MM.1S (cell line): Measurements from ENCODE around the gene MAPK9.

Experiments used
- DNase-seq: peaks from one replicate; pipeline ENCODE4 v3.0.0-alpha.2; 2015
- H2AFZ ChIP-seq: fragments of 300-600 bp; sonication (generic); 2 replicates; pipeline ENCODE4 v1.6.0; 2016; ENCODE audit warnings: antibody characterized with exemption, low read length
- H3F3A ChIP-seq: fragments of 300-600 bp; sonication (generic); 2 replicates; pipeline ENCODE4 v1.6.1; 2016; ENCODE audit warnings: mild to moderate bottlenecking, antibody characterized with exemption, low read length, moderate library complexity, mixed read lengths; ENCODE audit not compliant: insufficient read depth
- H3K27ac ChIP-seq: fragments of 300-600 bp; sonication (generic); 2 replicates; pipeline ENCODE4 v1.5.1; 2016; ENCODE audit warnings: mild to moderate bottlenecking, low read length
- H3K27me3 ChIP-seq: fragments of 300-600 bp; sonication (generic); replicated peaks from 2 replicates; pipeline ENCODE4 v1.6.0; 2016; ENCODE audit warnings: low read length; ENCODE audit not compliant: insufficient read depth
- H3K36me3 ChIP-seq: fragments of 300-600 bp; sonication (generic); replicated peaks from 2 replicates; pipeline ENCODE4 v1.6.1; 2016; ENCODE audit warnings: mild to moderate bottlenecking, low read length, mixed read lengths; ENCODE audit not compliant: insufficient read depth
- H3K4me1 ChIP-seq: fragments of 300-600 bp; sonication (generic); 2 replicates; pipeline ENCODE4 v1.6.1; 2016; ENCODE audit warnings: low read length, mixed read lengths
- H3K4me2 ChIP-seq: fragments of 300-600 bp; sonication (generic); 2 replicates; pipeline ENCODE4 v1.6.0; 2016; ENCODE audit warnings: low read depth, low read length
- H3K4me3 ChIP-seq: fragments of 300-600 bp; sonication (generic); 2 replicates; pipeline ENCODE4 v1.5.1; 2016; ENCODE audit warnings: low read length, mixed read lengths
- H3K79me2 ChIP-seq: fragments of 300-600 bp; sonication (generic); 2 replicates; pipeline ENCODE4 v1.6.1; 2016; ENCODE audit warnings: mixed run types, low read length, mixed read lengths
- H3K9ac ChIP-seq: fragments of 300-600 bp; sonication (generic); 2 replicates; pipeline ENCODE4 v1.6.1; 2016; ENCODE audit warnings: low read length, mixed read lengths
- H3K9me2 ChIP-seq: fragments of 300-600 bp; sonication (generic); replicated peaks from 2 replicates; pipeline ENCODE4 v1.6.1; 2016; ENCODE audit warnings: mild to moderate bottlenecking, low read length, mixed read lengths; ENCODE audit not compliant: insufficient read depth
- H3K9me3 ChIP-seq: fragments of 300-600 bp; sonication (generic); replicated peaks from 2 replicates; pipeline ENCODE4 v1.6.1; 2016; ENCODE audit warnings: mild to moderate bottlenecking, low read length, mixed read lengths; ENCODE audit not compliant: insufficient read depth
- H4K20me1 ChIP-seq: fragments of 300-600 bp; sonication (generic); 2 replicates; pipeline ENCODE4 v1.6.1; 2016; ENCODE audit warnings: mild to moderate bottlenecking, low read length, moderate library complexity, mixed read lengths; ENCODE audit not compliant: insufficient read depth
- CTCF ChIP-seq: fragments of 300-600 bp; sonication (generic); IDR thresholded peaks from 2 replicates; pipeline ENCODE4 v1.5.1; 2016; ENCODE audit warnings: antibody characterized with exemption, low read length, mixed read lengths
- EZH2 ChIP-seq: fragments of 300-600 bp; sonication (generic); optimal IDR thresholded peaks from 2 replicates; pipeline ENCODE3; 2017; ENCODE audit warnings: low read depth, mild to moderate bottlenecking, antibody characterized with exemption, low read length, mixed read lengths
- EZH2phosphoT487 ChIP-seq: fragments of 300-600 bp; sonication (generic); IDR thresholded peaks from 2 replicates; pipeline ENCODE4 v1.6.1; 2018; ENCODE audit warnings: antibody characterized with exemption, low read length

MAPK9 gene

DNA sequence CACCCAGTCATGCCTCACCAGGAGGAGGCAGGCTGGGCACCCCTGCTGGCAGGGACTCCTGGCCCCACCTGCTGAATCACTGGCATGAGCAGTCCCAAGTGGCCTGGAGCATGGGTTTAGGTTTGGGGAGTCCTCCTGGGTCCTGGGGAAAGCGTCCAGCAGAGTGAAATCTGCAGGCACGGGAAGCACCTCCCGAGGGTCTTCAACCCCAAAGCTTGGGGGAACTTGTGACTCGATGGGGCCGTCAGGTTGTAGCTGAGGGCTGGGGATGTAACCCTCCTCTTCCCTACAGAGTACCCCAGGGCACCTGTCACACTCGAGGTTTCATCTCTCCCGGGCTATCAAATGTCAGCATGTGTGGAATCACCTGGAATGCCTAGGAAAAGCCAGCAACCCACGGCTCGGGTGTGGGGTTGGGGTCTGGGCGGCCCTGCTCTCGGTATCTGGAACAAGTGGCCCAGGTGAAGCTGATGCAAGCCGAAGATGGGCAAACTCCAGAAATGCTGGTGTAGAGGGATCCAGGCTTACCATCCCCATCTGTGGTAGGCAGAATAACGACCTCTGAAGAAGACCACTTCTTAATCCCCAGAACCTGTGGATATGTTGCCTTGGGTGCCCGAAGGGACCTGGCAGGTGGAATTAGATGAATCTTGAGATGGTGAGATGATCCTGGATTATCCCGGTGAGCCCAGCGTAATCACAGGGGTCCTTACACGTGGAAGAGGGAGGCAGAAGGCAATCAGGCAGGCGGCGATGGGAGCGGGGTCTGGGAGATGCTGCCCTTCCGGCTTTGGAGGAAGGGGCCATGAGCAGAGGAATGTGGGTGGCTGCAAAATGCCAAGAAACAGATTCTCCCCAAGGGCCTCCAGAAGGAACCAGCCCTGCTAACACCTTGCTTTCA, 76.8 kb downstream of the MAPK9 start:
- Histone ChIP-seq H3K4me1 (no peaks in the 10 kb centered on the region), H3K79me2 (no peaks in the 10 kb centered on the region), H3K9ac (no peak overlapping the region), H4K20me1 (no peaks in the 10 kb centered on the region), H3K27ac (no peak overlapping the region), H3K4me2 (no peak overlapping the region), H3K27me3 (no peaks in the 10 kb centered on the region; the same call in 1 of the 2 replicates), H3F3A (no peaks in the 10 kb centered on the region), H3K9me2 (no peaks in the 10 kb centered on the region), H2AFZ (no peak overlapping the region), H3K4me3 (no peak overlapping the region), H3K9me3 (no peaks in the 10 kb centered on the region), H3K36me3 (no peaks in the 10 kb centered on the region)
- TF ChIP-seq CTCF (no peak), EZH2phosphoT487 (no peak), EZH2 (no peak)
- DNase-seq: no peak

DNA sequence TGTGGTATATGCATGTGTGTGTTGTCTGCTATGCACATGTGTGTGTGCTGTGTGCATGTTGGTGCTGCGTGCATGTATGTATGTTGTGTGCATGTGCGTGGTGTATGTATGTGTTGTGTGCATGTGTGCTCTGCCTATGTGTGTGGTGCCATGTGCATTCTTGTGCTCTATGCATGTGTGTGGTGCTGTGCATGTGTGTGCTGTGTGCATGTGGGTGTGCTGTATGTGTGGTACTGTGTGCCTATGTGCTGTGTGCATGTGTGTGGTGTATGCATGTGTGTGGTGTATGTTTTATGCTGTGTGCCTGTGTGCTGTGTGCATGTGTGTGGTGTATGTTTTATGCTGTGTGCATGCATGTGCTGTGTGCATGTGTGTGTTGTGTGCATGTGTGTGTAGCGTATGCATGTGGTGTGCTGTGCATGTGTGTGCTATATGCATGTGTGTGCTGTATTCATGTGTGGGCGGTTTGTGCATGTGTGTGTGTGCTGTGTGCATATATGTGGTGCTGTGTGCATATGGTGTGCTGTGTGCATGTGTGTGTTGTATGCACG, 78.2 kb downstream of the MAPK9 start:
- Histone ChIP-seq H3K27me3 (no peaks in the 10 kb centered on the region; the same call in 1 of the 2 replicates), H3K79me2 (no peaks in the 10 kb centered on the region), H4K20me1 (no peaks in the 10 kb centered on the region), H3K4me1 (no peaks in the 10 kb centered on the region), H3K36me3 (no peaks in the 10 kb centered on the region), H3F3A (no peaks in the 10 kb centered on the region), H3K9me3 (no peaks in the 10 kb centered on the region), H2AFZ (no peak overlapping the region), H3K4me3 (no peak overlapping the region), H3K4me2 (no peak overlapping the region), H3K27ac (no peak overlapping the region), H3K9ac (no peak overlapping the region), H3K9me2 (no peaks in the 10 kb centered on the region)
- DNase-seq: no peak
- TF ChIP-seq EZH2phosphoT487 (no peak), EZH2 (no peak), CTCF (no peak)

GRCh38 chr5:180213256-180213600, 78.7 kb downstream of the MAPK9 start:
- no peak overlapping the region for H3K9ac ChIP-seq
- no peaks in the 10 kb centered on the region for H3K36me3 ChIP-seq
- DNase-seq: no peak
- H3K27ac ChIP-seq: no peak overlapping the region
- no peak for TF ChIP-seq EZH2
- no peak for TF ChIP-seq EZH2phosphoT487
- no peak for TF ChIP-seq CTCF
- no peaks in the 10 kb centered on the region for H4K20me1 ChIP-seq
- no peaks in the 10 kb centered on the region for H3F3A ChIP-seq
- no peaks in the 10 kb centered on the region for H3K9me2 ChIP-seq
- no peaks in the 10 kb centered on the region; the same call in 1 of the 2 replicates for H3K27me3 ChIP-seq
- no peak overlapping the region for H2AFZ ChIP-seq
- H3K4me3 ChIP-seq: no peak overlapping the region
- no peaks in the 10 kb centered on the region for H3K4me1 ChIP-seq
- no peaks in the 10 kb centered on the region for H3K9me3 ChIP-seq
- H3K79me2 ChIP-seq: no peaks in the 10 kb centered on the region
- H3K4me2 ChIP-seq: no peak overlapping the region
